Amniotic epithelial cell (primary cell): Measurements from ENCODE around the gene PODN.

ENCODE experiments used
- DNase-seq: peaks from one replicate; pipeline ENCODE4 v3.0.0-alpha.2; 2010; ENCODE audit warnings: low read depth

The PODN gene

DNA sequence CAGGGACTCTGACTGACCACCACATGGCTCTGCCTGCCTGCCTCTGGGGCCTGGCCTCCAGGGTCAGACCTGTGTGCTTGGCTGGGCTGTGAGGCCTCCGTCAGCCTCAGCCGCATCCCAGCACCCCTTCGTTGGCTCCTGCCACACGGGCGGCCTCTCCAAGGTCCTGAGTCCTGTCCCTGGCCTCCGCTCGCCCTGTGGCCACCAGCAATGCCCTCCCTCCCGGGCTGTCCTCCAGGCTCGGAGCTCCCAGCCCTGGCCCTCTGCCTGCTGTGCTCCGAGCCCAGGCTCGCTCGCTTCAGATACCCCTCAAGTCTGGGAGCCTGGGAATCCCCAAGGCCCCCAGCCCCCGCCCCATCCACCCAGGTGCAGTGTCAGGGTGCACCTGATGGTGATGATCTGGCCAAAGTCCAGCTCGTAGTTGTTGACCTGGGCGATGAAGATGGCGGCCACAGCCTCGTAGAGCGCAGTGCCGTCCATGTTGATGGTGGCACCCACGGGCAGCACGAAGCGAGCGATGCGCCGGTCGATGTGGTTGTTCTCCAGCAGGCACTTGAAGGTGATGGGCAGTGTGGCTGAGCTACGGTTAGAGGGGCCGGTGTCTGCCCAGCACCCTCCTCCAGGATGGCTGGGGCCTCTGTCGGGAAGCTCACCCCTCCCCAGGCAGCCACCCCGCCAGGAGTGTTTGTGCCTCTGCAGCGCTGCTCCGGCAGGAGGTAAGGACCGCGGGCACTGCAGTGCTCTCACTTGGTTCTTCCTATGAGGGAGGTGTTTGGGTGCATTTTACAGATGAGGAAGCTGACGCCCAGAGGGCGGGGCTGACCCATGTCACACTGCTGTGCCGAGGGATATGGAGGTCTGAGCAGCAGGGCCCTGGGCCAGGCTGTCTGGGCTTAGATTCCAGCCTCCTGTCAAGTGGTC, 28.5 kb downstream of the PODN start:
- DNase-seq: no peak

GRCh38 chr1:53091841-53092645, 30.0 kb downstream of the PODN start:
- DNase-seq: peak; percentile 65

DNA sequence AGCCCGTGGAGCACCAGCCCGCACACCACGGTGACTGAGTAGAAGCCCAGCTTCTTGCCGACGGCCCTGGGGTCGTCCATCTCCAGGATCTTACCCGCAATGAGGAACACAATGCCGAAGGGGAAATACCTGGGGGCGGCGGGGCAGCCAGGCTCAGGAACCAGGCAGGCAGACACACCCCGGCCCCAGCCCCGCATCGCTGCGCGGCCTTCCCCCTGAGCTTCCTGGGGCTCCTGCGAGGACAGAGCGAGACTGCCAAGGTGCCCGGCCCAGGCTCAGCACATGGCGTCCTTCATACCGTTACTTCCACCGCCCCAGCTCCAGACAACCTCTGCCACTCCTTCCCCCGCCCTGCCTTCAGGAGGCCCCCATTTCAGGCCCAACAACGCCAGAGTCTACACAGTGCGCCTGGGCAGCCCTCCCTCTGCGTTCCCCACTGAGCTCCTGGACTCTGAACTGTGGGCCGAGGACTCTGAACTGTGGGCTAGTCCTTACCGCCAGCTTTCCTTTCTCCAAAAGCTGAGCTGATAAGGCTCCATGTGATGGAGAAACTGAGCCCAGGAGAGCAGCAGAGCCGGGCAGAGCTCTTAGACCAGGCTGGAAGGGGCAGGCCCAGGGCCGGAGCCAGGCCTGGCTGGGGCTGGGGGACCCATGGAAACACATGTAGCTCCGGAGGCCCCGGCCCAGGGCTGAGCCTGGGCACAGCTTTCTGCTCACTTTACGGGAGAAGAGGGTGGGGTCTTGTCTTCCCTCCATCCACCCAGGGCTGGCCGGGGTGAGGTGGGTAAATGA, 30.8 kb downstream of the PODN start:
- no peak for DNase-seq

GRCh38 chr1:53093451-53093754, 31.4 kb downstream of the PODN start:
- DNase-seq: no peak

- peak; percentile 66 for DNase-seq
Measured at GRCh38 chr1:53093778-53094532, 31.9 kb downstream of the PODN start.

DNA sequence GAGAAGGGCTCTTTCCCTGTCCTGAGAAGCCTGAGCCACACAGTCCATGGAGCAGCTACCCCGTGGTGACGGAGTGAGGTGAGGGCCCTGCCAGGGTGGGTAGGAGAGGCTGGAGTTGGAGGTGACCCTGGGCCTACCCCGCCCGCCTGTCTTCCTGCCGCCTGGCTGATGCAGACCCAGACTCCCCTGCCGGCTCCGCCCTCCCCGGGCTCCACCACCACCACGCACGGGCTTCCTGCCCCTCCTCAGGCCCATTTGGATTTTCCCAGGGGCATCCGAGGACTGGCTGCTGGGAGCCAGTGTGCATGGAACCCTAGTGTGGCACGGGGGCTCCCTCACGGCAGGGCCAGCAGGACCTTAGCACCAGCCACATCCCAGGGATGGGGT, 32.5 kb downstream of the PODN start:
- no peak for DNase-seq

- no peak for DNase-seq
Measured at GRCh38 chr1:53104289-53104913, 42.4 kb downstream of the PODN start.

DNA sequence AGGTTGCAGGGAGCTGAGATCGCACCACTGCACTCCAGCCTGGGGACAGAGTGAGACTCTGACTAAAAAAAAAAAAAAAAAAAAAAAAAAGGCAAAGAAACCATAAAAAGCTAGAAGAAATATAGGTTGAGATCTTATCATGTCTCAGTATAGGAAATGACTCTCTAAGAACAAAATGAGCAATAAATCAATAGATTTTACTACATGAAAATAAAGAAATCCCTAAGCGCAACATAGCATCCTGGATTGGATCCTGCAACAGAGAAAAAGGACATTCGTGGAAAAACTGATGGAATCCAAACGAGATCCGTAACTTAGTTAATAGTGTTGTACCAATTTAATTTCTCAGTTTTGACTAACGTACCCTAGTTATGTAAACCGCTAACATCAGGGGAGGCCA, 45.1 kb downstream of the PODN start:
- no peak for DNase-seq

DNA sequence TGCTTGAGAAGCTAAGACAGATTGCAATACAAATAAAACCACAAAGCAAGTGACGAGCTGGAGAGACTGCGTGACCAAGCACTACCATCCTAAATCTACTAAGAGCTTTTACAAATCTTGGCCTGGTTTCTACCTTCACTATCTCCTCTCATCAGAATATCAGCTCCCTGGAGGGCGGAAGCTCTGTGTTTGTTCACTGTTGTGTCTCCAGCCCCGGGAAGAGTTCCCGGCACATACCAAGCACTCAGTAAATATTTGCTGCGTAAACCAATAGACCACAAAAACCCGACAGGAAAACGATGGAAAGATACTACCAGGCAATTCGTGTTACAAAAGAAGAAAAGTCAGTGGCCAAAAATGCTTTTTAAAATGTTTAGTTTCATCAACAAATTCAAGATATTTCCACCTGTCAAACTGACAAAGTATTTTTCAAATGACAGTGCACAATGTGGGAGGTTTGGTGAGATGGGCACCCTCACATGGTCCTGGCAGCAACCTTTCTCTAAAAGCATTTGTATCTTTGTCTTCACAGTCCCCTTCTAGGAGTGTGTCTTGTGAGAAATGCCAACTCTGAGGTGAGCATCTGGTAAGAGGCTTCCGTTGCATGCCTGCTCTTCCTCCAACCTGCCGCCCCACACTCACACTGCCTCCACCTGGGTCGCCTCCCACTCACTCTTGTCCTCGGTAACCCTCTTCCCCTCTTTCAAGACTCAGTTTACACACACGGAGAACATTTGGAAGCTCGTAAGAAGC, 45.7 kb downstream of the PODN start:
- peak; percentile 99 for DNase-seq

- peak; percentile 49 for DNase-seq
Measured at GRCh38 chr1:53108646-53109580, 46.9 kb downstream of the PODN start.

- peak; percentile 89 for DNase-seq
Measured at GRCh38 chr1:53110370-53111072, 48.5 kb downstream of the PODN start.

DNA sequence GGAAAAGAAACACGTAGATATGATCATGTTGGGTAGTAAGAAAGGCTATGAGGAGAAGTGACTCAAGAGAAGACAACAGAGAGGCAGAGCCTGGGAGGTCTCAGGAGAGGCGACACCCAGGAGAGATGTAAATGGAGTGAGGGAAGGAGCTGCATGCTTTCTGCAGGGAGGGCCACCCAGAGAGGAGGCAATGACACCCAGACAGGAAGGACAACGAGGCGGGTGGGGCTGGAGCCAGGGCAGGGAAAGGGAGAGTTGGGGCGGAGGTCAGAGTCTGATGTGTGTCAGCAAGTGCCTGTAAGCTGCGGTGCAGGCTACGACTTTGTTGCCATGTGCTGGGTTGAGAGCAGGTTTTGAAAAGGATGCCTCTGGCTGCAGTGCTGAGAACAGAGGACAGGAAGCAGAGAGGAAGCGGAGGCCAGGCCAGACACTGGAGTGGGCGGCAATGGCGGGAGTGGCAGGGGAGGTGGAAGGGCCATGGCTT, 49.1 kb downstream of the PODN start:
- DNase-seq: peak; percentile 76

DNA sequence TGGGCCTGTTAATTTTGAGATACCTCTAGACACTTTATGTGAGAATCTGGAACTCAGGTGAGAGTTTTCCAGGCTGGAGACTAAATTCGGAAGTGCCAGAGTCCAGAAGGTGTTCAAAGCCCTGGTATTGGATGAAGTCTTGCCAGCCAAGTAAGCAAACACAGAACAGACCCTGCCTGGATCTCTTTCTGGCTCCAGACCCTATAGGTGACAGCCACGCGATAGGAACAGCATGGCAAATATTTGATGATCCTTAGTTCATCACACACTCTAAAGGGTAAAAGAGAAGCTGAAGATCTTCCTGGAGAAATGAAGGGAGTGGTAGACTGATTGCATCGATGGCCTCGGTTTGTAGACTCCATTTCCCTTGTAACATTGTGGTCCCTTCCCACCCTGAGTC, 49.7 kb downstream of the PODN start:
- no peak for DNase-seq

DNA sequence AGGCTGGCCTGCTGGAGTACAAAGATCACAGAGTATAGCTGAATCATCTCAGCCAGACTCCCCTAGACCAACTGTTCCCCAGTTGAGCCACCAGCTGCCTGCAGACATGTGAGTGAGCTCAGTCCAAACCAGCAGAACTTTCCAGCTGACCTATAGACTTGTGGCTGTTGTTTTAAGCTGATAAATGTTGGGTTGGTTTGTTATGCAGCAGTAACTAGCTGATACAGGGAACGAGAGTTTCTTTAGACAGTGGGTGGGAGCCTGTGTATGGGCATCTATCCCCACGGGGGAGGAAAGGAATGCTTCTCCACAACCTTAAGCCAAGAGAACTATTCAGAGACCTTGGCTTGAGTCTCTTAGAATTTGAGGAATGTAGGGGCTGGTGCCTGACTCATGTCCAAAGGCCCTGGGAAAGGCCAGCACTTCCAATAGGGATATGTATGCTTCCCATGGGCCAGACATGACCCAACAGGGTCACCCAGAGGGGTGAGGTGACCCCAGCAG, 50.3 kb downstream of the PODN start:
- DNase-seq: peak; percentile 95

GRCh38 chr1:53112861-53113260, 50.8 kb downstream of the PODN start:
- DNase-seq: peak; percentile 20

DNA sequence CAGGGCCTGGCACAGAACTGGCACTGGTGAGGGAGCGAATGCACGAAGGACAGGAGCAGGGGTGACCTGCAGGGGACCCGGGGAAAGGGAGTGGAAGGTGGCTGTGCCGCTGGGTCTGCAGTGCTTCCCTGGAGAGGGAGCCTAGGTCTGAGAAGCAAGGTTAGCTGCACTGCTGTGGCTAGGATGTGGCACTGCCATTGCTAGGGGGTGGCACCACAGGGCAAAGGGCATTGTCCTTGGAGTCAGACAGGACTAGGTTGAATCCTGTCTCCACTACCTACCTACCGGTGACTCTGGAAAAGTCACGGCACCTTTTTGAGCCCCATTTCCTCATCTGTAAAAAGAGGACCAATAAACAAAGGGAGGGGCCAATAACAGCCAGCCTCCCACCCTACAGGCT, 52.1 kb downstream of the PODN start:
- no peak for DNase-seq

- DNase-seq: no peak
Measured at GRCh38 chr1:53114581-53115400, 52.8 kb downstream of the PODN start.
